ENCODE measurements around the gene ACCS. TPM values are rescaled to one million over a fixed set of nuclear protein-coding genes. Genes with fewer than 3 reads are reported as not detected.

The ACCS gene
- polyA plus RNA-seq, 2 of the 4 experiments (the other 2 are of a cell fraction), result 21.7 to 24.9 TPM

DNA sequence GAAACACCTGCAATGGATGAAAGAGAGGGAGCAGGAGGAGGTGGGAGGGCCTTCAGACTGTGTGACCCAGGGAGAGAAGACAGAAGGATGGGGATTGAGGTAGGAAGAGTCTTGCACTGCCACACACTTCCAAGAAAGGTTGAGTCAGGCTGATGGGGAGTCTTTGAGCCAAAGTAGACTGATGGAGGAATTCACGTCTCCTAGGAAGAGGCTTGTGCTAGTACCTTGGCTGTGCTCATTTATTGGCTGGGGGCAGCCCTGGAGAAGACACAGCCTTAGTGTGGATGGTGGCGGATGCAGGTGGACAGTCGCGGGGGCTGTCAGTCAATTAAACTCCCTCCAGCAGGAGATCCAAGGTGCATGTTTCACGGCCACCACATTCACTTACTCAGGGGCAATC is 34.5 kb upstream of the ACCS start:
- FAIRE-seq, result no peak
- no peaks in the 10 kb centered on the region for H3K4me1 ChIP-seq
- TF ChIP-seq, protein P1, sequence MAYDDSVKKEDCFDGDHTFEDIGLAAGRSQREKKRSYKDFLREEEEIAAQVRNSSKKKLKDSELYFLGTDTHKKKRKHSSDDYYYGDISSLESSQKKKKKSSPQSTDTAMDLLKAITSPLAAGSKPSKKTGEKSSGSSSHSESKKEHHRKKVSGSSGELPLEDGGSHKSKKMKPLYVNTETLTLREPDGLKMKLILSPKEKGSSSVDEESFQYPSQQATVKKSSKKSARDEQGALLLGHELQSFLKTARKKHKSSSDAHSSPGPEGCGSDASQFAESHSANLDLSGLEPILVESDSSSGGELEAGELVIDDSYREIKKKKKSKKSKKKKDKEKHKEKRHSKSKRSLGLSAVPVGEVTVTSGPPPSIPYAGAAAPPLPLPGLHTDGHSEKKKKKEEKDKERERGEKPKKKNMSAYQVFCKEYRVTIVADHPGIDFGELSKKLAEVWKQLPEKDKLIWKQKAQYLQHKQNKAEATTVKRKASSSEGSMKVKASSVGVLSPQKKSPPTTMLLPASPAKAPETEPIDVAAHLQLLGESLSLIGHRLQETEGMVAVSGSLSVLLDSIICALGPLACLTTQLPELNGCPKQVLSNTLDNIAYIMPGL (CRISPR knock-in tag; IDR thresholded peaks at IDR 0.05; ENCODE audit: borderline replicate concordance), result no peak
- TF ChIP-seq HDAC2 (IDR thresholded peaks at IDR 0.05), result no peak
- ChIA-PET CTCF (interaction anchor here (0.6 to 15.2 kb wide), 2 partner anchors 57 to 142 kb away, joined by 3 to 159 read pairs; no protein-coding TSS in a partner anchor), POLR2A (no interaction called here)
- no peak overlapping the region for H3K27ac ChIP-seq
- DNase-seq (ENCODE audit: low read depth in 1 of 2, low spot score in 1 of 2), result no peak
- no peak overlapping the region for H3K4me2 ChIP-seq
- WGBS (ENCODE audit: missing lambda C conversion rate), result 59% methylated on average over 5 of the region's 5 CpGs
- ATAC-seq, result no peak
- no peak overlapping the region for H3K4me3 ChIP-seq
- peaks cover 2% of the 10 kb centered on the region; the same call in 2 of the 3 replicates for H3K9me3 ChIP-seq

DNA sequence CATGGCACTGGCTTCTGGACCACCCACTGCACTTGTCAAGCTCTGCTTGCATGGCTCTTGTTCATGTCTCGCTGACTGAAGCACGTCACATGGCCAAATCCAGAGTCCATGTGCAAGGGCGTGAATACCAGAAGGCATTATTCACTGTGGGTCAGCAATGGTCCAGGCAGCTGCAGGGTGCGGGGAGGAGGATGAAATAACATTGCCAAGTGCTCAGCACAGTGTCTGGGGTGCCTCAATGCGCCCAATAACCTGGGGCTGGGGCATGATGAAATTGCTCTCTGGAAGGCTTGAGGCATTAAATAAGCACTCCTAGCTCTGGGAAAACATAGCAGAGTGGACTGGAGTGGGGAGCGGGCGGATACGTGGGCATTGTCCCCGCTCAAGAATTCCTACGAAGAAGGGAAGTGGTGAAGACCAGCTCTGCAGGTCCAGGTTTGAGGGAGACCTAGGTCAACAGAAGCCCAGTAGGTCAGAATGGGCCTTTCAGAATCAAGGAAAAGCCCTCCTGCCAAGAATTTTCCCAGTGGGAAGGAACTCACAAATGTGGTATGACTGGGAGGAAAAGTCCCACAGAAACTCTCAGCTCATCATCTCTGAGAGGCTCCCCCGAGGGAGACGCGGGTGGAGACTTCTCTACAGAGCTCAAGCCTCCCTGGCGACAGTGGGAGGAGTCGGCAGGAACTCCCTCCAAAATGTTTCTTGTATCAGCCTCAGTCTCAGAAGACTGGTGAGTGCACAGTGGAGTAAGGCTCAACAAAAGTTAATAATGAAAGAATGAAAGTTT is 33.6 kb upstream of the ACCS start:
- Histone ChIP-seq H3K27ac (no peak overlapping the region), H3K9me3 (no peaks in the 10 kb centered on the region), H3K4me2 (no peak overlapping the region), H3K4me3 (no peak overlapping the region), H3K4me1 (no peaks in the 10 kb centered on the region)
- ATAC-seq, result no peak
- 62% methylated on average over 14 of the region's 15 CpGs for WGBS (ENCODE audit: missing lambda C conversion rate)
- POLR2A ChIA-PET, result no interaction called here
- no peak for DNase-seq (ENCODE audit: low read depth in 1 of 2, low spot score in 1 of 2)
- CTCF ChIA-PET, result interaction anchor here (0.6 to 15.2 kb wide), 3 partner anchors 22 to 143 kb away, joined by 3 to 159 read pairs (median 4); no protein-coding TSS in a partner anchor
- FAIRE-seq, result no peak
- TF ChIP-seq NR3C1 (IDR thresholded peaks at IDR 0.05) (no peak), CBX8 (IDR thresholded peaks at IDR 0.05) (no peak), JUNB (IDR thresholded peaks at IDR 0.05) (no peak), ESRRA (IDR thresholded peaks at IDR 0.05; ENCODE audit: borderline replicate concordance, low read length) (no peak), FOSL2 (IDR thresholded peaks at IDR 0.05) (no peak), FOSL2 (CRISPR knock-in tag; IDR thresholded peaks at IDR 0.05) (no peak), HOXB13 (CRISPR knock-in tag; IDR thresholded peaks at IDR 0.05; ENCODE audit: low read depth) (no peak), FOXS1 (CRISPR knock-in tag; IDR thresholded peaks at IDR 0.05) (no peak), NPAS2 (CRISPR knock-in tag; IDR thresholded peaks at IDR 0.05; ENCODE audit: borderline replicate concordance) (no peak), ZNF302 (CRISPR knock-in tag; IDR thresholded peaks at IDR 0.05) (no peak), EP300 (IDR thresholded peaks at IDR 0.05) (no peak), PHF8 (IDR thresholded peaks at IDR 0.05; ENCODE audit: borderline replicate concordance, low read depth) (no peak)
- TF ChIP-seq, protein P2, sequence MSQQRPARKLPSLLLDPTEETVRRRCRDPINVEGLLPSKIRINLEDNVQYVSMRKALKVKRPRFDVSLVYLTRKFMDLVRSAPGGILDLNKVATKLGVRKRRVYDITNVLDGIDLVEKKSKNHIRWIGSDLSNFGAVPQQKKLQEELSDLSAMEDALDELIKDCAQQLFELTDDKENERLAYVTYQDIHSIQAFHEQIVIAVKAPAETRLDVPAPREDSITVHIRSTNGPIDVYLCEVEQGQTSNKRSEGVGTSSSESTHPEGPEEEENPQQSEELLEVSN (IDR thresholded peaks at IDR 0.05; ENCODE audit: borderline replicate concordance, low read depth), result no peak
- TF ChIP-seq, protein P3, sequence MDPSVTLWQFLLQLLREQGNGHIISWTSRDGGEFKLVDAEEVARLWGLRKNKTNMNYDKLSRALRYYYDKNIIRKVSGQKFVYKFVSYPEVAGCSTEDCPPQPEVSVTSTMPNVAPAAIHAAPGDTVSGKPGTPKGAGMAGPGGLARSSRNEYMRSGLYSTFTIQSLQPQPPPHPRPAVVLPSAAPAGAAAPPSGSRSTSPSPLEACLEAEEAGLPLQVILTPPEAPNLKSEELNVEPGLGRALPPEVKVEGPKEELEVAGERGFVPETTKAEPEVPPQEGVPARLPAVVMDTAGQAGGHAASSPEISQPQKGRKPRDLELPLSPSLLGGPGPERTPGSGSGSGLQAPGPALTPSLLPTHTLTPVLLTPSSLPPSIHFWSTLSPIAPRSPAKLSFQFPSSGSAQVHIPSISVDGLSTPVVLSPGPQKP (IDR thresholded peaks at IDR 0.05; ENCODE audit: low read depth, low read length), result no peak
- TF ChIP-seq, protein P4, sequence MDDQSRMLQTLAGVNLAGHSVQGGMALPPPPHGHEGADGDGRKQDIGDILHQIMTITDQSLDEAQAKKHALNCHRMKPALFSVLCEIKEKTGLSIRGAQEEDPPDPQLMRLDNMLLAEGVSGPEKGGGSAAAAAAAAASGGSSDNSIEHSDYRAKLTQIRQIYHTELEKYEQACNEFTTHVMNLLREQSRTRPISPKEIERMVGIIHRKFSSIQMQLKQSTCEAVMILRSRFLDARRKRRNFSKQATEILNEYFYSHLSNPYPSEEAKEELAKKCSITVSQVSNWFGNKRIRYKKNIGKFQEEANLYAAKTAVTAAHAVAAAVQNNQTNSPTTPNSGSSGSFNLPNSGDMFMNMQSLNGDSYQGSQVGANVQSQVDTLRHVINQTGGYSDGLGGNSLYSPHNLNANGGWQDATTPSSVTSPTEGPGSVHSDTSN (IDR thresholded peaks at IDR 0.05), result no peak
- TF ChIP-seq, protein P5, sequence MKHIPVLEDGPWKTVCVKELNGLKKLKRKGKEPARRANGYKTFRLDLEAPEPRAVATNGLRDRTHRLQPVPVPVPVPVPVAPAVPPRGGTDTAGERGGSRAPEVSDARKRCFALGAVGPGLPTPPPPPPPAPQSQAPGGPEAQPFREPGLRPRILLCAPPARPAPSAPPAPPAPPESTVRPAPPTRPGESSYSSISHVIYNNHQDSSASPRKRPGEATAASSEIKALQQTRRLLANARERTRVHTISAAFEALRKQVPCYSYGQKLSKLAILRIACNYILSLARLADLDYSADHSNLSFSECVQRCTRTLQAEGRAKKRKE (CRISPR knock-in tag; IDR thresholded peaks at IDR 0.05; ENCODE audit: low read depth), result no peak
